Urothelium cell line (cell line): ENCODE results near the gene FNBP1L.
"Not testable (repeated sequence)": the region's sequence is repeated elsewhere in the genome, so short reads cannot be mapped to it uniquely, and the experiment has no call there.

Source experiments
- DNase-seq: peaks from one replicate; pipeline ENCODE4 v3.0.0; 2011; ENCODE audit warnings: low spot score, mixed read lengths
- FAIRE-seq: peaks from 2 replicates; lab custom pipeline; 2011; peaks lifted over from hg19 to GRCh38; lab: Jason Lieb, UNC

The FNBP1L gene

GRCh38 chr1:93442741-93443140, 5.2 kb upstream of the FNBP1L start:
- FAIRE-seq (no peak), DNase-seq (no peak)

GRCh38 chr1:93443454-93443853, 4.5 kb upstream of the FNBP1L start:
- DNase-seq (no peak), FAIRE-seq (no peak)

- FAIRE-seq (no peak), DNase-seq (peak; percentile 22)
Measured at GRCh38 chr1:93446837-93447451, 974 bp upstream of the FNBP1L start.

GRCh38 chr1:93448292-93448982, 519 bp downstream of the FNBP1L start:
- no peak for FAIRE-seq

GRCh38 chr1:93448983-93449804, 1.3 kb downstream of the FNBP1L start:
- FAIRE-seq (no peak), DNase-seq (peak; percentile 48)

More at GRCh38 chr1:93448292-93448982, 519 bp downstream of the FNBP1L start:
- peak; percentile 68 for DNase-seq

- FAIRE-seq = no peak
- DNase-seq = no peak
Measured at GRCh38 chr1:93450321-93450720, 2.4 kb downstream of the FNBP1L start.

GRCh38 chr1:93453911-93454310, 6.0 kb downstream of the FNBP1L start:
- DNase-seq (no peak), FAIRE-seq (no peak)

GRCh38 chr1:93459126-93459525, 11.2 kb downstream of the FNBP1L start:
- FAIRE-seq (no peak), DNase-seq (no peak)

GRCh38 chr1:93461236-93461635, 13.3 kb downstream of the FNBP1L start:
- no peak for FAIRE-seq
- no peak for DNase-seq

GRCh38 chr1:93463960-93464359, 16.0 kb downstream of the FNBP1L start:
- DNase-seq = no peak
- no peak for FAIRE-seq

- FAIRE-seq, DNase-seq: not testable (repeated sequence)
Measured at GRCh38 chr1:93465371-93466082, 17.6 kb downstream of the FNBP1L start.

- no peak for FAIRE-seq
- no peak for DNase-seq
Measured at GRCh38 chr1:93467606-93468005, 19.7 kb downstream of the FNBP1L start.

GRCh38 chr1:93468662-93469061, 20.7 kb downstream of the FNBP1L start:
- no peak for DNase-seq
- no peak for FAIRE-seq

- not testable (repeated sequence) for DNase-seq, FAIRE-seq
Measured at GRCh38 chr1:93469223-93469622, 21.3 kb downstream of the FNBP1L start.

GRCh38 chr1:93471284-93471683, 23.4 kb downstream of the FNBP1L start:
- DNase-seq (no peak), FAIRE-seq (no peak)

- DNase-seq (no peak), FAIRE-seq (no peak)
Measured at GRCh38 chr1:93471911-93472310, 24.0 kb downstream of the FNBP1L start.

- no peak for FAIRE-seq
- no peak for DNase-seq
Measured at GRCh38 chr1:93474321-93474720, 26.4 kb downstream of the FNBP1L start.

GRCh38 chr1:93475681-93476080, 27.8 kb downstream of the FNBP1L start:
- DNase-seq (no peak), FAIRE-seq (no peak)

- not testable (repeated sequence) for FAIRE-seq, DNase-seq
Measured at GRCh38 chr1:93479133-93479745, 31.3 kb downstream of the FNBP1L start.

- not testable (repeated sequence) for FAIRE-seq, DNase-seq
Measured at GRCh38 chr1:93481899-93482298, 34.0 kb downstream of the FNBP1L start.

GRCh38 chr1:93483200-93483599, 35.3 kb downstream of the FNBP1L start:
- FAIRE-seq = no peak
- DNase-seq = no peak
